Measurements from ENCODE around the gene NBL1.

DNA sequence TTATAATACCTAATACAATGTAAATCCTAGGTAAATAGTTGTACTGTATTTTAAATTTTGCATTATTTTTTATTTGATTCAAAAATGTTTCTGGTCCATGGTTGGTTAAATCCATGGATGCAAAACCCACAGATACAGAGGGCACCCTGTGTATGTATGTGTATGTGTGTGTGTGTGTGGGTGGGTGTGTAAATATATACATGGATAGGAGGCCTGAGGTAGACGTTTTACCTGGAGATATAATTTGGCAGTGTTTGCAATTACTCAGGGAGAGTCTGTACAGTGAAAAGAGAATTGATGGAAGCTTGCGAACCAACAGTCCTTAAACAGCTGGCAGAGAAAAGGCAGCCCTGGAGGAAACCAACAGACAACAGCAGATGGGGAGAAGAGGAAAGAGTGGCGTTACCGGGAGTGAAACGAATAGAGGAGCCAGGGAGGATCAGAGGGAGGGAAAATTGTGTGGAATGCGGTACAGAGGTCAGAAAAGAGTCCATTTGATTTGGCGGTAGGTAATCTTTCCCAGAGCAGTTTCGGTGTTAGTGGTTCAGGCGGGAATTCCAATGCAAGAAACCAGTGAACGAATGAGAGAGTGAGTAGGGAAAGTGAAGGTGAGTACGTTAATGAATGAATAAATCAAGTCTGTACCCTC is 47.9 kb upstream of the NBL1 start:
- TF ChIP-seq, protein P1, sequence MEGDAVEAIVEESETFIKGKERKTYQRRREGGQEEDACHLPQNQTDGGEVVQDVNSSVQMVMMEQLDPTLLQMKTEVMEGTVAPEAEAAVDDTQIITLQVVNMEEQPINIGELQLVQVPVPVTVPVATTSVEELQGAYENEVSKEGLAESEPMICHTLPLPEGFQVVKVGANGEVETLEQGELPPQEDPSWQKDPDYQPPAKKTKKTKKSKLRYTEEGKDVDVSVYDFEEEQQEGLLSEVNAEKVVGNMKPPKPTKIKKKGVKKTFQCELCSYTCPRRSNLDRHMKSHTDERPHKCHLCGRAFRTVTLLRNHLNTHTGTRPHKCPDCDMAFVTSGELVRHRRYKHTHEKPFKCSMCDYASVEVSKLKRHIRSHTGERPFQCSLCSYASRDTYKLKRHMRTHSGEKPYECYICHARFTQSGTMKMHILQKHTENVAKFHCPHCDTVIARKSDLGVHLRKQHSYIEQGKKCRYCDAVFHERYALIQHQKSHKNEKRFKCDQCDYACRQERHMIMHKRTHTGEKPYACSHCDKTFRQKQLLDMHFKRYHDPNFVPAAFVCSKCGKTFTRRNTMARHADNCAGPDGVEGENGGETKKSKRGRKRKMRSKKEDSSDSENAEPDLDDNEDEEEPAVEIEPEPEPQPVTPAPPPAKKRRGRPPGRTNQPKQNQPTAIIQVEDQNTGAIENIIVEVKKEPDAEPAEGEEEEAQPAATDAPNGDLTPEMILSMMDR (IDR thresholded peaks at IDR 0.05; ENCODE audit: low read depth, low read length), result no peak
- TF ChIP-seq POLR2A (IDR thresholded peaks at IDR 0.05; ENCODE audit: extremely low read depth, insufficient read length), result no peak
- TF ChIP-seq, protein P2, sequence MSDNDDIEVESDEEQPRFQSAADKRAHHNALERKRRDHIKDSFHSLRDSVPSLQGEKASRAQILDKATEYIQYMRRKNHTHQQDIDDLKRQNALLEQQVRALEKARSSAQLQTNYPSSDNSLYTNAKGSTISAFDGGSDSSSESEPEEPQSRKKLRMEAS (IDR thresholded peaks at IDR 0.05; ENCODE audit: low read depth, low read length), result no peak

Data from NB4 (cell line).